Measurements from ENCODE around the gene LRRIQ4.

The LRRIQ4 gene

GRCh38 chr3:169861871-169862270, 49.2 kb downstream of the LRRIQ4 start:
- TF ChIP-seq BCL6B (tag by site-specific recombination; IDR thresholded peaks at IDR 0.05): no peak
- no peak for TF ChIP-seq ZNF48 (tag by site-specific recombination; IDR thresholded peaks at IDR 0.05)
- TF ChIP-seq GLI2 (tag by site-specific recombination; IDR thresholded peaks at IDR 0.05; ENCODE audit: borderline replicate concordance, low read depth): no peak
- TF ChIP-seq TCF7L2 (IDR thresholded peaks at IDR 0.05; ENCODE audit: borderline replicate concordance, low read depth, low read length): no peak
- no peak for TF ChIP-seq ZNF473 (tag by site-specific recombination; IDR thresholded peaks at IDR 0.05)
- TF ChIP-seq KLF17 (tag by site-specific recombination; IDR thresholded peaks at IDR 0.05): no peak
- TF ChIP-seq ZNF549 (tag by site-specific recombination; IDR thresholded peaks at IDR 0.05): no peak
- Histone ChIP-seq H3K36me3 (ENCODE audit: control insufficient read depth in 2 of 2, insufficient read depth in 1 of 2, low read length in 2 of 2) (no peaks in the 10 kb centered on the region), H3K27ac (ENCODE audit: extremely low read depth, low read depth, low read length) (no peak overlapping the region), H3K4me3 (ENCODE audit: low read depth, low read length) (no peak overlapping the region), H3K9me3 (ENCODE audit: control insufficient read depth, insufficient read depth, low read depth, low read length) (no peaks in the 10 kb centered on the region), H3K4me1 (ENCODE audit: control insufficient read depth, insufficient read depth, low read length) (no peaks in the 10 kb centered on the region)
- CTCF ChIA-PET: interaction anchor here (0.8 to 2.3 kb wide), 5 partner anchors 14 to 183 kb away, joined by 3 to 9 read pairs (median 3); partner anchors contain the start of gene SEC62
- POLR2A ChIA-PET: no interaction called here

GRCh38 chr3:169863458-169863899, 50.8 kb downstream of the LRRIQ4 start:
- H3K27ac ChIP-seq (ENCODE audit: extremely low read depth, low read depth, low read length): no peak overlapping the region
- POLR2A ChIA-PET: no interaction called here
- no peak overlapping the region for H3K4me3 ChIP-seq (ENCODE audit: low read depth, low read length)
- no peaks in the 10 kb centered on the region for H3K4me1 ChIP-seq (ENCODE audit: control insufficient read depth, insufficient read depth, low read length)
- TF ChIP-seq SCRT1 (tag by site-specific recombination; IDR thresholded peaks at IDR 0.05; ENCODE audit: borderline replicate concordance) (peak; percentile 29; the same call in 1 of the 2 replicates), KLF10 (tag by site-specific recombination; IDR thresholded peaks at IDR 0.05) (no peak), ZBTB1 (tag by site-specific recombination; IDR thresholded peaks at IDR 0.05) (no peak), IKZF3 (tag by site-specific recombination; IDR thresholded peaks at IDR 0.05) (0 out of 2 replicates have a peak, but pooled peaks have one; percentile 22), ZSCAN30 (tag by site-specific recombination; IDR thresholded peaks at IDR 0.05) (peak; percentile 53; the same call in 1 of the 2 replicates), ZNF555 (tag by site-specific recombination; conservative IDR thresholded peaks at IDR 0.05) (no peak), ZNF660 (tag by site-specific recombination; IDR thresholded peaks at IDR 0.05) (0 out of 2 replicates have a peak, but pooled peaks have one; percentile 26), ZNF626 (tag by site-specific recombination; IDR thresholded peaks at IDR 0.05) (no peak), ZFP37 (tag by site-specific recombination; IDR thresholded peaks at IDR 0.05) (0 out of 2 replicates have a peak, but pooled peaks have one; percentile 17), ZNF223 (tag by site-specific recombination; IDR thresholded peaks at IDR 0.05) (no peak), ZNF654 (tag by site-specific recombination; IDR thresholded peaks at IDR 0.05; ENCODE audit: low read depth) (peak; percentile 93), ZNF140 (tag by site-specific recombination; IDR thresholded peaks at IDR 0.05) (peak; percentile 69; the same call in 1 of the 2 replicates), ZEB2 (tag by site-specific recombination; IDR thresholded peaks at IDR 0.05) (peak; percentile 14; the same call in 1 of the 2 replicates), SCRT2 (tag by site-specific recombination; IDR thresholded peaks at IDR 0.05) (peak; percentile 65)
- no peaks in the 10 kb centered on the region for H3K9me3 ChIP-seq (ENCODE audit: control insufficient read depth, insufficient read depth, low read depth, low read length)
- no peaks in the 10 kb centered on the region for H3K36me3 ChIP-seq (ENCODE audit: control insufficient read depth in 2 of 2, insufficient read depth in 1 of 2, low read length in 2 of 2)
- CTCF ChIA-PET: interaction anchor here (0.6 to 2.3 kb wide), 9 partner anchors 11 to 190 kb away, joined by 3 to 9 read pairs (median 3); partner anchors contain the start of gene SEC62

GRCh38 chr3:169864270-169864669, 51.6 kb downstream of the LRRIQ4 start:
- Histone ChIP-seq H3K27ac (ENCODE audit: extremely low read depth, low read depth, low read length) (no peak overlapping the region), H3K4me3 (ENCODE audit: low read depth, low read length) (no peak overlapping the region), H3K36me3 (ENCODE audit: control insufficient read depth in 2 of 2, insufficient read depth in 1 of 2, low read length in 2 of 2) (no peaks in the 10 kb centered on the region), H3K9me3 (ENCODE audit: control insufficient read depth, insufficient read depth, low read depth, low read length) (no peaks in the 10 kb centered on the region), H3K4me1 (ENCODE audit: control insufficient read depth, insufficient read depth, low read length) (no peaks in the 10 kb centered on the region)
- ChIA-PET POLR2A (no interaction called here), CTCF (interaction anchor here (0.6 to 1.5 kb wide), 6 partner anchors 11 to 398 kb away, joined by 3 to 5 read pairs (median 4); no protein-coding TSS in a partner anchor)
- TF ChIP-seq ZNF626 (tag by site-specific recombination; IDR thresholded peaks at IDR 0.05) (no peak), ZEB2 (tag by site-specific recombination; IDR thresholded peaks at IDR 0.05) (no peak), ZNF621 (tag by site-specific recombination; IDR thresholded peaks at IDR 0.05) (no peak), MEIS1 (CRISPR knock-in tag; IDR thresholded peaks at IDR 0.05; ENCODE audit: borderline replicate concordance) (no peak), ZNF2 (tag by site-specific recombination; IDR thresholded peaks at IDR 0.05) (no peak), ZNF785 (tag by site-specific recombination; IDR thresholded peaks at IDR 0.05) (no peak), ZNF398 (tag by site-specific recombination; IDR thresholded peaks at IDR 0.05) (no peak), ZNF202 (tag by site-specific recombination; IDR thresholded peaks at IDR 0.05; ENCODE audit: borderline replicate concordance) (no peak), ZNF335 (tag by site-specific recombination; conservative IDR thresholded peaks at IDR 0.05) (no peak), ZNF701 (tag by site-specific recombination; IDR thresholded peaks at IDR 0.05) (no peak)

All from HEK293 (cell line).